ENCODE data around the gene RUFY4.

RUFY4 gene

GRCh38 chr2:218065239-218066006 lies 3.6 kb upstream of the RUFY4 start:
- no peak for TF ChIP-seq CTCF (IDR thresholded peaks at IDR 0.05; ENCODE audit: low read depth, low read length)

GRCh38 chr2:218066926-218067515 lies 2.0 kb upstream of the RUFY4 start:
- no peak for TF ChIP-seq CTCF (IDR thresholded peaks at IDR 0.05; ENCODE audit: low read depth, low read length)
- no peak overlapping the region for H3K4me3 ChIP-seq (ENCODE audit: low read depth, low read length)

More at GRCh38 chr2:218065239-218066006, 3.6 kb upstream of the RUFY4 start:
- H3K4me3 ChIP-seq (ENCODE audit: low read depth, low read length) = no peak overlapping the region

GRCh38 chr2:218067523-218067922 lies 1.5 kb upstream of the RUFY4 start:
- no peak overlapping the region for H3K4me3 ChIP-seq (ENCODE audit: low read depth, low read length)
- TF ChIP-seq CTCF (IDR thresholded peaks at IDR 0.05; ENCODE audit: low read depth, low read length) = no peak

GRCh38 chr2:218069606-218070300 lies 700 bp downstream of the RUFY4 start:
- TF ChIP-seq CTCF (IDR thresholded peaks at IDR 0.05; ENCODE audit: low read depth, low read length) = no peak
- H3K4me3 ChIP-seq (ENCODE audit: low read depth, low read length) = no peak overlapping the region

GRCh38 chr2:218070587-218070986 lies 1.5 kb downstream of the RUFY4 start:
- TF ChIP-seq CTCF (IDR thresholded peaks at IDR 0.05; ENCODE audit: low read depth, low read length) = no peak
- H3K4me3 ChIP-seq (ENCODE audit: low read depth, low read length) = no peak overlapping the region

- TF ChIP-seq CTCF (IDR thresholded peaks at IDR 0.05; ENCODE audit: low read depth, low read length) = no peak
- H3K4me3 ChIP-seq (ENCODE audit: low read depth, low read length) = no peak overlapping the region
Observed at GRCh38 chr2:218071218-218071937, 2.3 kb downstream of the RUFY4 start.
